Tibial nerve (tissue), 4 donors: ENCODE measurements around the gene RPL39L. TPM values are rescaled to one million over a fixed set of nuclear protein-coding genes. Genes with fewer than 3 reads are reported as not detected.

Experiments used
- DNase-seq, 2 donors: peaks; one replicate each; pipeline ENCODE4 v3.0.0-alpha.2; 2019; ENCODE audit warnings: low spot score in 2 of 2
- H3K27ac ChIP-seq, 4 donors: fragments of 200-600 bp; sonication (generic) in 3 of 4; one replicate each; pipeline ENCODE4 v1.5.1; 2017 to 2019; ENCODE audit warnings: mild to moderate bottlenecking in 1 of 4
- H3K27me3 ChIP-seq, 2 donors: fragments of 200-600 bp; sonication (generic) in 1 of 2; one replicate each; pipeline versions ENCODE4 v1.5.1 to v1.6.0; 2017 to 2019
- H3K36me3 ChIP-seq, 3 donors: fragments of 200-600 bp; sonication (generic); one replicate each; pipeline ENCODE4 v1.5.1; 2018 to 2019
- H3K4me1 ChIP-seq, 4 donors: fragments of 200-600 bp; sonication (generic) in 3 of 4; one replicate each; pipeline ENCODE4 v1.5.1; 2017 to 2019
- H3K4me3 ChIP-seq, 4 donors: fragments of 200-600 bp; sonication (generic) in 3 of 4; one replicate each; pipeline ENCODE4 v1.5.1; 2017 to 2019; ENCODE audit warnings: mild to moderate bottlenecking in 1 of 4, moderate library complexity in 1 of 4
- H3K9me3 ChIP-seq, 4 donors: fragments of 200-600 bp; sonication (generic) in 3 of 4; one replicate each; pipeline ENCODE4 v1.5.1; 2017 to 2019
- EP300 ChIP-seq, 2 donors: sonication (generic); formaldehyde crosslinking; IDR thresholded peaks; one replicate each; pipeline ENCODE4 v1.6.1; 2017; ENCODE audit warnings: antibody characterized with exemption in 2 of 2, mild to moderate bottlenecking in 1 of 2
- POLR2A ChIP-seq, 2 donors: fragments of 450-650 bp; IDR thresholded peaks; one replicate each; pipeline ENCODE4 v1.6.1; 2017; ENCODE audit warnings: antibody characterized with exemption in 2 of 2, mild to moderate bottlenecking in 2 of 2, moderate library complexity in 2 of 2
- WGBS, 2 donors: methylation state at CpG; one replicate each; pipeline ENCODE4 v1.1.5; 2018; 5-methylcytosine and 5-hydroxymethylcytosine counted together
- total RNA-seq, 4 donors: library from RNA; depleted of rRNA; stranded (reverse); fragments of >200 nt; gene quantifications; one replicate each; pipeline ENCODE4 v1.1.0, GENCODE V29; 2016
- TF ChIP-seq, protein P1 (sequence below), 5 experiments: fragments of 200-600 bp in 3 of 5; fragments of 450-650 bp in 2 of 5; sonication (generic) in 3 of 5; IDR thresholded peaks; one replicate each; pipeline ENCODE4 v1.5.1; 2016 to 2019; ENCODE audit warnings: antibody characterized with exemption in 5 of 5, mild to moderate bottlenecking in 3 of 5, moderate library complexity in 2 of 5

Gene RPL39L
- total RNA-seq: 10 to 100 TPM in 2 of 4 donors, 1 to 10 TPM in 2; 1.4 to 15.0 (median 10.7) TPM

GRCh38 chr3:187139126-187139894 is at the start of gene RPL39L:
Gene RPL39L (minus strand): TSS chr3:187139496. CDS start chr3:187121300, 18,196 bp downstream.
- H3K4me3 ChIP-seq: peak within 1 kb of the TSS; percentile 40 to 72 (median 62)
- H3K9me3 ChIP-seq: no peaks in the 10 kb centered on the region
- peaks cover 0 to 9% (median 0%) of the 10 kb centered on the region in 4 donors for H3K4me1 ChIP-seq
- WGBS, 2 donors: 1 to 3% methylated on average over 47 to 65 of the region's 69 CpGs
- peak within 1 kb of the TSS; percentile 61 to 82 (median 72) for H3K27ac ChIP-seq
- peaks cover 0 to 13% (median 0%) of the 10 kb centered on the region in 3 donors for H3K36me3 ChIP-seq
- TF ChIP-seq POLR2A (IDR thresholded peaks at IDR 0.05) (peak in 1 of 2 donors; percentile 52), EP300 (IDR thresholded peaks at IDR 0.05) (peak in 1 of 2 donors; percentile 67)
- TF ChIP-seq, protein P1, sequence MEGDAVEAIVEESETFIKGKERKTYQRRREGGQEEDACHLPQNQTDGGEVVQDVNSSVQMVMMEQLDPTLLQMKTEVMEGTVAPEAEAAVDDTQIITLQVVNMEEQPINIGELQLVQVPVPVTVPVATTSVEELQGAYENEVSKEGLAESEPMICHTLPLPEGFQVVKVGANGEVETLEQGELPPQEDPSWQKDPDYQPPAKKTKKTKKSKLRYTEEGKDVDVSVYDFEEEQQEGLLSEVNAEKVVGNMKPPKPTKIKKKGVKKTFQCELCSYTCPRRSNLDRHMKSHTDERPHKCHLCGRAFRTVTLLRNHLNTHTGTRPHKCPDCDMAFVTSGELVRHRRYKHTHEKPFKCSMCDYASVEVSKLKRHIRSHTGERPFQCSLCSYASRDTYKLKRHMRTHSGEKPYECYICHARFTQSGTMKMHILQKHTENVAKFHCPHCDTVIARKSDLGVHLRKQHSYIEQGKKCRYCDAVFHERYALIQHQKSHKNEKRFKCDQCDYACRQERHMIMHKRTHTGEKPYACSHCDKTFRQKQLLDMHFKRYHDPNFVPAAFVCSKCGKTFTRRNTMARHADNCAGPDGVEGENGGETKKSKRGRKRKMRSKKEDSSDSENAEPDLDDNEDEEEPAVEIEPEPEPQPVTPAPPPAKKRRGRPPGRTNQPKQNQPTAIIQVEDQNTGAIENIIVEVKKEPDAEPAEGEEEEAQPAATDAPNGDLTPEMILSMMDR (IDR thresholded peaks at IDR 0.05): peak; percentile 80 to 91 (median 90)
- H3K27me3 ChIP-seq: no peaks in the 10 kb centered on the region
- DNase-seq: peak; percentile 54 to 67

DNA sequence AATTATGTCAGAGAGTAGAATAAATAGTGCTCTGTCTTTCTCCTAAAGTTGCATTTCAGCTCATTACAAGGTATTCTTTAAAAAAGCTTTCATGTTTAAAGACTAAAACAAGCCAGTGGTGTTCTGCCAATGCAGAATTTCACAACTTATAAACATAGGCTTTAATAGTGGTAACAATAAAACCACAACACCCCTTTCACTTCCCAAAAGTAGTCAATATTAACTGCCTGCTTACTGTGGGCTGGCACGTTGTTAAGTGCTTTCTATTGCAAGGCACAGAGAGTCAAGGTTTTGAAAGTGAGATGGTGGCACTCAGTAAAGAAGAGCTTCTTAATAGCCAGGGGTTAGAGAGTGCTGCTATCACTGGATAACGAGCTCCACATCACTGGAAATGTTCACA is 49.6 kb upstream of the RPL39L start:
- WGBS, 2 donors: 39 to 41% methylated on average over 2 of the region's 2 CpGs
- TF ChIP-seq EP300 (IDR thresholded peaks at IDR 0.05) (no peak), POLR2A (IDR thresholded peaks at IDR 0.05) (no peak)
- TF ChIP-seq, protein P1 (IDR thresholded peaks at IDR 0.05): no peak
- Histone ChIP-seq H3K9me3 (no peaks in the 10 kb centered on the region), H3K4me1 (peaks cover 0 to 13% (median 0%) of the 10 kb centered on the region in 4 donors), H3K27ac (no peak overlapping the region), H3K36me3 (no peaks in the 10 kb centered on the region), H3K27me3 (no peaks in the 10 kb centered on the region), H3K4me3 (no peak overlapping the region)
- DNase-seq: no peak

DNA sequence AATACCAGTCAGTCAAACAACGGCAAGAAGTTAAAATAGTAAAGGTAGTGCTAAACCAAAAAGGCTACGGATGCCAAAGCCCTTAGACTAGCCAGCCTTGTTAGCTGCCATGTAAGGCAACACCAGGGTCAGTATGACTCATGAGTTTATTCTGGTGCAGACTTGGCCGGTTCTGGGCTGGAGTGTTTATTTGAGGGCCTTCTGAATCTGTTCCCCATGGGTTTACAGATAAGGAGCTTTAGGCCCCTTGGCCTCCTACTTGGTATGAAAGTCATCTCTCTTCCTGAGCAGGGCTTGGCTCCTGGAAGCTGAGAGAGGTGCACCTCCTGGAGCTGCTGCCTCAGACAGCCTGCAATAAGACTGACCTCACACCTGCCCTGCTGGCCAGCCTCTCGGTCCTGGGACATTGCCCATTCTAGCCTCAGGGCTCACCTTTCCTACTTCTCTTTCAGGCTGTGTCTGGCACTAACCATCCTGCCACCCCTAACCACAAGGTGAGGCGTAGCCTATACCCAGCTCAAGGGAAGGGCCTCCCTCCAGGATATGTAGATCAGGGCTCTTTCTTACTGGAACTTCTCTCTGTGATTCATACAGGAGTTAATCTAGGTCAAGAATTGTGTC is 47.6 kb upstream of the RPL39L start:
- 54 to 57% methylated on average over 5 of the region's 5 CpGs for WGBS, 2 donors
- Histone ChIP-seq H3K36me3 (no peaks in the 10 kb centered on the region), H3K27ac (no peak overlapping the region), H3K27me3 (no peaks in the 10 kb centered on the region), H3K4me1 (peaks cover 0 to 5% (median 0%) of the 10 kb centered on the region in 4 donors), H3K4me3 (no peak overlapping the region), H3K9me3 (no peaks in the 10 kb centered on the region)
- TF ChIP-seq EP300 (IDR thresholded peaks at IDR 0.05) (no peak), POLR2A (IDR thresholded peaks at IDR 0.05) (no peak)
- TF ChIP-seq, protein P1 (IDR thresholded peaks at IDR 0.05): no peak
- DNase-seq: no peak

DNA sequence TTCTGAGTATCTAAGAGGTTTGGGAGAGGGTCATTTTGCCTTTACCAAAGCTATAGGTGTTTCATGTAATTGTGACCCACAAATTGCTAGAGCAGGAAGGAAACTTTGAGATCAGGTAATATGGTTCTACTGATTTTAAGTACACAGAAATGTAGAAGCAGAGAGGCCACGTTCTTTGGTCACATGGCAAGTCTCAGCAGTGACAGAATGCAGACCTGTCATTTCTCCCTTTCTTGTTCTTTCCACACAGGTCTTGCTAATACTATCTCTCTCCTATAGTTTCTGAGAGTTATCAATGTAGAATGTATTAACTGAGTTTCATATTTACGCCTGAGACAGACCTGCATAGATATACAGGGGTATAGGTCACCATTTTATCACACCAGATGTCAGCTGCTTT is 47.1 kb upstream of the RPL39L start:
- H3K4me1 ChIP-seq: peaks cover 0 to 5% (median 0%) of the 10 kb centered on the region in 4 donors
- H3K9me3 ChIP-seq: no peaks in the 10 kb centered on the region
- no peaks in the 10 kb centered on the region for H3K27me3 ChIP-seq
- WGBS, 2 donors: 74 to 79% methylated on average over 2 of the region's 2 CpGs
- TF ChIP-seq, protein P1 (IDR thresholded peaks at IDR 0.05): no peak
- TF ChIP-seq POLR2A (IDR thresholded peaks at IDR 0.05) (no peak), EP300 (IDR thresholded peaks at IDR 0.05) (no peak)
- H3K4me3 ChIP-seq: no peak overlapping the region
- DNase-seq: no peak
- H3K27ac ChIP-seq: no peak overlapping the region
- H3K36me3 ChIP-seq: no peaks in the 10 kb centered on the region

GRCh38 chr3:187185759-187186158 is 46.5 kb upstream of the RPL39L start:
- 76 to 83% methylated on average over 4 of the region's 4 CpGs for WGBS, 2 donors
- H3K9me3 ChIP-seq: no peaks in the 10 kb centered on the region
- H3K36me3 ChIP-seq: no peaks in the 10 kb centered on the region
- TF ChIP-seq POLR2A (IDR thresholded peaks at IDR 0.05) (no peak), EP300 (IDR thresholded peaks at IDR 0.05) (no peak)
- TF ChIP-seq, protein P1 (IDR thresholded peaks at IDR 0.05): no peak
- H3K4me1 ChIP-seq: peaks cover 0 to 5% (median 0%) of the 10 kb centered on the region in 4 donors
- H3K27me3 ChIP-seq: no peaks in the 10 kb centered on the region
- H3K4me3 ChIP-seq: no peak overlapping the region
- H3K27ac ChIP-seq: no peak overlapping the region
- DNase-seq: no peak
